Measurements from ENCODE around the gene FBXO4.

- TF ChIP-seq CTCF (IDR thresholded peaks at IDR 0.05) = no peak
- no peak for TF ChIP-seq POLR2A (IDR thresholded peaks at IDR 0.05)
These were observed 53.6 kb downstream of the FBXO4 start for GRCh38 chr5:41978676-41979075.
